Measurements from ENCODE around the gene EVA1C.

DNA sequence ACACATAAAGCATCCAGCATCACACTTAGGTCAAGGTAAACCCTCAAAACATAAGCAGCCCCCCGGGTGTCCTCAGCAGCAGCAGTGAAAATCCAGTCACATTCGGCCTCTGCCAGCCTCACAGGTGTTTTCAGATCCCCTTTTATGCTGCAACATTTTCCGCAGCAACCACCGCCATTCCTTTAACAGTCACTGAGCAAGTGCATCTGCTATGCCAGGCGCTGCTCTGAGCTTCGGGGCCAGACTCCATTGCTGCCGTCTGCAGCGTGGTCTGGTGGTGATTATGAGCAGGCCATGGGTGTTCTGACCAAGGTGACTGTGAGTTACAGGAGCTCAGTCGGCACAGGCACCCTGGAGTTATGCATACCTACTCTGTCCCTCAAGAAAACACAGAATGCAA lies 24.2 kb upstream of the EVA1C start:
- TF ChIP-seq, protein P1, sequence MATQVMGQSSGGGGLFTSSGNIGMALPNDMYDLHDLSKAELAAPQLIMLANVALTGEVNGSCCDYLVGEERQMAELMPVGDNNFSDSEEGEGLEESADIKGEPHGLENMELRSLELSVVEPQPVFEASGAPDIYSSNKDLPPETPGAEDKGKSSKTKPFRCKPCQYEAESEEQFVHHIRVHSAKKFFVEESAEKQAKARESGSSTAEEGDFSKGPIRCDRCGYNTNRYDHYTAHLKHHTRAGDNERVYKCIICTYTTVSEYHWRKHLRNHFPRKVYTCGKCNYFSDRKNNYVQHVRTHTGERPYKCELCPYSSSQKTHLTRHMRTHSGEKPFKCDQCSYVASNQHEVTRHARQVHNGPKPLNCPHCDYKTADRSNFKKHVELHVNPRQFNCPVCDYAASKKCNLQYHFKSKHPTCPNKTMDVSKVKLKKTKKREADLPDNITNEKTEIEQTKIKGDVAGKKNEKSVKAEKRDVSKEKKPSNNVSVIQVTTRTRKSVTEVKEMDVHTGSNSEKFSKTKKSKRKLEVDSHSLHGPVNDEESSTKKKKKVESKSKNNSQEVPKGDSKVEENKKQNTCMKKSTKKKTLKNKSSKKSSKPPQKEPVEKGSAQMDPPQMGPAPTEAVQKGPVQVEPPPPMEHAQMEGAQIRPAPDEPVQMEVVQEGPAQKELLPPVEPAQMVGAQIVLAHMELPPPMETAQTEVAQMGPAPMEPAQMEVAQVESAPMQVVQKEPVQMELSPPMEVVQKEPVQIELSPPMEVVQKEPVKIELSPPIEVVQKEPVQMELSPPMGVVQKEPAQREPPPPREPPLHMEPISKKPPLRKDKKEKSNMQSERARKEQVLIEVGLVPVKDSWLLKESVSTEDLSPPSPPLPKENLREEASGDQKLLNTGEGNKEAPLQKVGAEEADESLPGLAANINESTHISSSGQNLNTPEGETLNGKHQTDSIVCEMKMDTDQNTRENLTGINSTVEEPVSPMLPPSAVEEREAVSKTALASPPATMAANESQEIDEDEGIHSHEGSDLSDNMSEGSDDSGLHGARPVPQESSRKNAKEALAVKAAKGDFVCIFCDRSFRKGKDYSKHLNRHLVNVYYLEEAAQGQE (IDR thresholded peaks at IDR 0.05; ENCODE audit: low read depth): no peak
- TF ChIP-seq YY1 (IDR thresholded peaks at IDR 0.05; ENCODE audit: low read depth): no peak
- TF ChIP-seq RAD21 (IDR thresholded peaks at IDR 0.05; ENCODE audit: low read depth): no peak
- no peak for TF ChIP-seq CREB1 (IDR thresholded peaks at IDR 0.05; ENCODE audit: low read depth)
- TF ChIP-seq, protein P2, sequence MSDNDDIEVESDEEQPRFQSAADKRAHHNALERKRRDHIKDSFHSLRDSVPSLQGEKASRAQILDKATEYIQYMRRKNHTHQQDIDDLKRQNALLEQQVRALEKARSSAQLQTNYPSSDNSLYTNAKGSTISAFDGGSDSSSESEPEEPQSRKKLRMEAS (IDR thresholded peaks at IDR 0.05): no peak
- TF ChIP-seq EGR1 (IDR thresholded peaks at IDR 0.05): no peak
- no peak for TF ChIP-seq TEAD4 (IDR thresholded peaks at IDR 0.05)
- TF ChIP-seq TAF1 (IDR thresholded peaks at IDR 0.05; ENCODE audit: low read depth): no peak
- TF ChIP-seq NFIC (IDR thresholded peaks at IDR 0.05): no peak
- TF ChIP-seq EP300 (IDR thresholded peaks at IDR 0.05; ENCODE audit: borderline replicate concordance): no peak
- TF ChIP-seq TCF12 (IDR thresholded peaks at IDR 0.05; ENCODE audit: low read depth): no peak
- no peak for TF ChIP-seq CEBPB (IDR thresholded peaks at IDR 0.05)
- TF ChIP-seq, protein P3, sequence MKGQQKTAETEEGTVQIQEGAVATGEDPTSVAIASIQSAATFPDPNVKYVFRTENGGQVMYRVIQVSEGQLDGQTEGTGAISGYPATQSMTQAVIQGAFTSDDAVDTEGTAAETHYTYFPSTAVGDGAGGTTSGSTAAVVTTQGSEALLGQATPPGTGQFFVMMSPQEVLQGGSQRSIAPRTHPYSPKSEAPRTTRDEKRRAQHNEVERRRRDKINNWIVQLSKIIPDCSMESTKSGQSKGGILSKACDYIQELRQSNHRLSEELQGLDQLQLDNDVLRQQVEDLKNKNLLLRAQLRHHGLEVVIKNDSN (IDR thresholded peaks at IDR 0.05): no peak
